NCI-H2081 (cell line): ENCODE measurements around the gene GPC1.

ENCODE experiments used
- DNase-seq, 2 experiments: peaks; one replicate each; lab custom pipeline; 2025; lab: John Stamatoyannopoulos, UW

Gene GPC1

GRCh38 chr2:240430595-240430994, 4.9 kb upstream of the GPC1 start:
- DNase-seq: no peak

DNA sequence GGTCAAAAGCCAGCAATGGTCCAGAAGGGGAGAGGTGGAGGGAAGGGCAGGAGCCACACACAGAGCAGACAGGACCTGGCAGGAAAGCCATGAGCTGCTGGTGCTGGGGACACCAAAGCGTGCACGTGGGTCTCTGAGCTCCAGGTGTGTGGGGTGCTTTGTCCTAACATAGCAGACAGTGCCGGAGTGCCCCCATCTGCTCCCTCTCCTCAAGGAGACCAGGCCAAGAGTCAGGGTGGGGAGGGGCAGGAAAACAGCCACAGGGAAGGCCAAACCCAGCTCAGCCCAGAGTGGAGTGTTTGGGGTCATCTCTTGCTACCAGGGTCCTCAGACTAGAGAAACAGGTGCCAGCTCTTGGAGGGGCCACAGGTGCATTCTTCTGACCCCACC, 4.2 kb upstream of the GPC1 start:
- DNase-seq: no peak

DNA sequence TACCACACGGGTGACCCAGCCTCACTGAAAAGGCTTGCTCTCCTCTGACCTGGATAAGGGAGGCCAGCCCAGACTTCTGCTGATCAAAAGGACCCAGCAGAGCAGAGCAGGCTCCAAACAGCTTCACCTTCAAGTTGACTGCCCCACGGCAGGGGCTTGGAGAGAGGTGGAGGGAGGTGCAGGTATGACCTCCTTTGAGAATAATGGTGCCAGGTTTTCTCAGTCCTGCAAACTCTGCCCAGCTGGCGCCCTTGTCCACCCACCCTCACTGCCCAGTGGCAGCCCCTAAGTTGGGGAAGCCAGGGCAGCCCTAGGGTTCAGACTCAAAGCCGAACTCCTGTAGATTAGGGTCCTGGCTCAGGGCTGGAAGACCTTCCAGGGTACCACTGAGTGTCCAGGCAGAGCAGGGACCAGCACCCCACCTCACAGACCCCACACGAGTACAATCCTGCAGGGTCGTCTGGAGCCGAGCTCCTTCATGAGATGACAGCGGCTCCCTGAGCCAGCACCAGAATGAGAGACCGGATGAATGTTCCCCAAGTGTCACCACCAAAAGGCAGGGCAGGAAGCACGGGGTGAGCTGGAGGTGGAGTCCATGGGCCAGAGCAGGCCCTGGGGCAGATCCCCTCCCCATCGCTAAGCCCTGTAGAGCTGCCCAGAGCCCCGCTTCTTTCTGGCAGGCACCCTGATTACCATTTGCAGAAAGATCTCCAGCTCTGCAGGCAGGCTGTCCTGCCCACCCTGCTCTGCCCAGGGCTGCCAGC, 3.6 kb upstream of the GPC1 start:
- no peak for DNase-seq

GRCh38 chr2:240432430-240432819, 3.0 kb upstream of the GPC1 start:
- no peak for DNase-seq

- no peak for DNase-seq
Observed at GRCh38 chr2:240432820-240433801, 2.4 kb upstream of the GPC1 start.

- no peak for DNase-seq
Observed at GRCh38 chr2:240433973-240434727, 1.3 kb upstream of the GPC1 start.

DNA sequence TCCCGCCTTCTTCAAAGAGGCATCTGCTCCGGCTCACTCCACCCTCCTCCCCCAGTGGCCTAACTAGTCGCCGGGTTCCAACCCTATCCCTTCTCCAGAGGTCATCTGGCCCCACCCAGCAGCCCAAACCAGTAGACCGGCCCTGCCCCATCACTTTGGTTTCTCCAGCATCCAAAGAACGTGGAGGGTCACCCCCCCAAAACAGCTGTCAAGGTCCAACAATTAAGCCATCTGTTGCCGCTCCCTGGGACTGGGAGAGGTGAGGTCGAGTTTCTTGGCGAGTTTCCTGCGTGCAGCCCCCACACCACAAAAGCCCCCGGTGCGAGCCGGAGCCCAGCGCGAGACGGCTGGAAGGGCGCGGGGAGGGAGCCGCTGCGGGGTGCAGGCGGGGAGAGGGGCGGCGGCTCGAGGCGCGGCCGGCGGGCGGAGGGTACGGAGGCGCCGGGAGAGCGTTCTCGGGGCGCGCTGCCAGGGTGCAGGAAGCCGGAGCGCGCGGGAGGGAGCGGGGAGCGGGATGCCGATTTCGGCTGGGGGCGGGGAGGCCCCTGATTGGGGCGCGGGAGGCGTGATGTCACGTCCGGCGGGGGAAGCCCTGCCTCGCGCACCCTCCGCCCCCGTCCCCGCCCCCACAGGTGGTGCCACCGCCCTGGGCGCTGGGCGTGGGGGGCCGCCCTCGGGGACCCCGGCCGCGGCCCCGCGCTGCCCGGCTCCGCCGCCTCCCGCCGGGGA, 571 bp upstream of the GPC1 start:
- DNase-seq: peak; percentile 83 to 85

DNA sequence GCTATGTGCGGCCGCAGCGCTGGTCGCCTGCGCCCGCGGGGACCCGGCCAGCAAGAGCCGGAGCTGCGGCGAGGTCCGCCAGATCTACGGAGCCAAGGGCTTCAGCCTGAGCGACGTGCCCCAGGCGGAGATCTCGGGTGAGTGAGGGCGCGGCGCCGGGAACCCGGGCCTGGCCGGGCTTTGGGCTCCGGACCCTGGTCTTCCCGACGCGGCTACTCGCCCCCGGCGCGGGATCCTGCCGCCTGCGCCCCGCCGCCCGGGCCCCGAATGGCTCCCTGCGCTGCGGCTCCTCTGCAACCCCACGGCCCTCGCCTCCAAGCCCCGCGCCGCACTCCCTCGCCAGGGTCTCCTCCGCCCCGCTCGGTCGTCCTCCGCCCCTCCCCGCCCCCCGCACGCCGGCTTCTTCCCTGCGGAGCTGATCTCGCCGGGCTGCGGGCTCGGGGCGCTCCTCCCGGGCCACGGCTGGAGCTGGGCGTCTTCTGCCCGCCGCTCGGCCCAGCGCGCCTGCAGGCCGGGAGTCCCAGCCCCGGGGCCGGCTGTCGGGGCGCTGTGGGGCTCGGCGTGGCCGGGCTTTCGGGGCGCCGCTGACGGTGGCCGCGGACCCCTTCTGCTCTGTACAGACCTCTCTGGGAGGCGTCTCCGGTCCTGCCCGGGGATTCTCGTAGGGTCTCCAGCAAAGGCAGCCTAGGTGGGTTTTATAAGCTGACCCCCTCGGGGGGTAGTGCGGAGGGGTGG, 652 bp downstream of the GPC1 start:
- no peak for DNase-seq

DNA sequence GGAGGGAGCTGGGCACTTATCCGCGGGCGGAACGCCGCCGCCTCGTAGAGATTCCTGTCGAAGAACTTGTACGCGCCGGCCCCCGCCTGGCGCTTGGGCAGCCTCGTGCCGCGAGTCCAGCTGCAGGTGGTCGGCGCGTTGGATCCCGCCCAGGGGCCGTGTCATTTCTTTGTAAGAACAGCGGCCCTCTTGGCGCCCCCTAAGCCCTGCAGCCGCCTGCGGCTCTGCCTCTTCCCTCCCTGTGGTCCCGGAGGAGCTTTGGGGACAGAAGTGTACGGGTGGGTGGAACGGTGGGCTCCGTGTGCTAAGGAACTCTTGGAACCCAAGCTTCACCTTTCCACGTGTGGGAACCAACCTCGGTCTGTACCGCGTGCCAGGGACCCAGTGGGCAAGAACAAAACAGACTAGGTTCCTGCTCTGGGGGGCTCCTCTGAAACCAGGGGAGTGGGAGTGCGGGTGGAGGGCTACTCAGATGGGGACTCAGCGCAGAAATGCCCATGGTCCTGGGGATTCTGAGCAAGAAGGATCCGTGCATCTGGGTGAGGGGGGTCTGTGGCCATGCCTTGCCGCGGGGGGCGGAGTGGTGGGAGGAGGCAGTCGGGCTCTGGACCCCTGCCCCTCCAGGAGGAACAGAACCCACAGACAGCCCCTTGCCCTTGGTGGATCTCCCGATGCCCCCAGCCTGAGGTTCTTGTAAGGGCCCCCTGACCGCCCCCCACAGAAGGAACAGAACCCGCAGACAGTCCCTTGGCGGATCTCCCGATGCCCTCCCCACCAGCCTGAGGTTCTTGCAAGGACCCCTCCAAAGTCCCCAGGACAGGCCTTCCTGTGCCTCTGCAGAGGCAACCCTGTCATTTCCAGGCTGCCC, 1.5 kb downstream of the GPC1 start:
- DNase-seq: no peak

- DNase-seq: no peak
Observed at GRCh38 chr2:240437551-240437860, 2.0 kb downstream of the GPC1 start.

- peak; percentile 20 to 64 for DNase-seq
Observed at GRCh38 chr2:240437861-240438809, 2.7 kb downstream of the GPC1 start.

- DNase-seq: no peak
Observed at GRCh38 chr2:240438810-240439697, 3.6 kb downstream of the GPC1 start.

GRCh38 chr2:240439698-240440151, 4.3 kb downstream of the GPC1 start:
- no peak for DNase-seq

- no peak for DNase-seq
Observed at GRCh38 chr2:240440251-240440650, 4.8 kb downstream of the GPC1 start.

GRCh38 chr2:240440704-240441320, 5.3 kb downstream of the GPC1 start:
- DNase-seq: no peak

GRCh38 chr2:240441326-240441992, 6.0 kb downstream of the GPC1 start:
- DNase-seq: no peak

DNA sequence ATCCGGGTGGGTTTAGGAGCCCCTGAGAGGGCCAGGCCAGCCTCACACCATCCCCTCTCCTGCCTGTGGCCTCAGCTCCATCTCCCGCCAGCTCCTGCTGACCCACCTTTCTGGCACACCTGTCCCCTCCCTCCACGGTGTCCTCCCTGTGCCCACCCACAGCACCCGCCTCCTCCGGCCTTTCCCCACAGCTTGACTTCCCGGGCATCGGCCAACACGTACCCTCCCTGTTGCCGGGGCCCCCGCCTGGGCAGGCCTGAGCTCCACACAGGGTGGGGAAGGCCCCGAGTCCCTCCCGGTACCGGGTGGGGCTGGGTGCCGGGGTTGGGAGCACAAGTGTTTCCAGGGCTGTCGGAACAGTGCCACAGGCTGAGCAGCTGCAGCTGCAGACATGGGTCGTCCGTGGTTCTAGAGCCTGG, 6.5 kb downstream of the GPC1 start:
- DNase-seq: no peak
